H9 (cell line): ENCODE results near the gene SLC47A2. TPM values are rescaled to one million over a fixed set of nuclear protein-coding genes. Genes with fewer than 3 reads are reported as not detected.

Experiments
- DNase-seq: peaks from one replicate; pipeline ENCODE4 v3.0.0-alpha.2; 2017
- H2AFZ ChIP-seq: one replicate; pipeline ENCODE4 v1.6.1; 2013; ENCODE audit warnings: mild to moderate bottlenecking, low read length, control low read depth, moderate library complexity
- H2AK5ac ChIP-seq: 2 replicates; pipeline ENCODE4 v1.6.1; 2013; ENCODE audit warnings: low read length, control low read depth, mixed read lengths; ENCODE audit not compliant: insufficient read length
- H2BK120ac ChIP-seq: one replicate; pipeline ENCODE4 v1.6.1; 2013; ENCODE audit warnings: low read depth, mild to moderate bottlenecking, low read length, control low read depth, inconsistent platforms; ENCODE audit not compliant: poor library complexity, severe bottlenecking
- H2BK12ac ChIP-seq: 2 replicates; pipeline ENCODE4 v1.6.1; 2013; ENCODE audit warnings: low read length, control low read depth, mixed read lengths, low read depth; ENCODE audit not compliant: insufficient read length
- H2BK15ac ChIP-seq: 2 replicates; pipeline ENCODE4 v1.6.1; 2013; ENCODE audit warnings: low read depth, low read length, control low read depth
- H2BK20ac ChIP-seq: one replicate; pipeline ENCODE4 v1.6.1; 2013; ENCODE audit warnings: low read depth, mild to moderate bottlenecking, low read length, control low read depth, inconsistent platforms; ENCODE audit not compliant: poor library complexity, severe bottlenecking
- H2BK5ac ChIP-seq: 2 replicates; pipeline ENCODE4 v1.6.1; 2013; ENCODE audit warnings: low read length, control low read depth, mixed read lengths; ENCODE audit not compliant: insufficient read length
- H3K14ac ChIP-seq: 2 replicates; pipeline ENCODE4 v1.6.1; 2013; ENCODE audit warnings: low read length, control low read depth; ENCODE audit not compliant: insufficient read depth
- H3K18ac ChIP-seq: 2 replicates; pipeline ENCODE4 v1.6.1; 2013; ENCODE audit warnings: low read depth, mild to moderate bottlenecking, mixed read lengths, low read length, control low read depth; ENCODE audit not compliant: insufficient read length
- H3K23ac ChIP-seq: 2 replicates; pipeline ENCODE4 v1.6.1; 2013; ENCODE audit warnings: low read length, control low read depth, mixed read lengths, low read depth; ENCODE audit not compliant: insufficient read length
- H3K23me2 ChIP-seq: 2 replicates; pipeline ENCODE4 v1.6.1; 2013; ENCODE audit warnings: low read depth, mild to moderate bottlenecking, mixed read lengths, low read length, control low read depth; ENCODE audit not compliant: insufficient read length, poor library complexity, severe bottlenecking
- H3K27ac ChIP-seq: 2 replicates; pipeline ENCODE4 v1.5.1; 2013; ENCODE audit warnings: low read length, control low read depth, mixed read lengths, low read depth; ENCODE audit not compliant: insufficient read length
- H3K27me3 ChIP-seq: 2 replicates; pipeline ENCODE4 v1.6.1; 2013; ENCODE audit warnings: low read length, control low read depth, inconsistent platforms; ENCODE audit not compliant: insufficient read depth
- H3K4ac ChIP-seq: 2 replicates; pipeline ENCODE4 v1.6.1; 2013; ENCODE audit warnings: low read depth, mild to moderate bottlenecking, control low read depth, inconsistent platforms, low read length, moderate library complexity
- H3K4me1 ChIP-seq: 2 replicates; pipeline ENCODE4 v1.6.1; 2013; ENCODE audit warnings: low read length, control low read depth, inconsistent platforms; ENCODE audit not compliant: insufficient read depth
- H3K4me2 ChIP-seq: 2 replicates; pipeline ENCODE4 v1.6.1; 2013; ENCODE audit warnings: low read length, control low read depth, mixed read lengths; ENCODE audit not compliant: insufficient read length, insufficient read depth
- H3K56ac ChIP-seq: 2 replicates; pipeline ENCODE4 v1.6.1; 2013; ENCODE audit warnings: low read depth, mild to moderate bottlenecking, mixed read lengths, low read length, control low read depth; ENCODE audit not compliant: insufficient read length
- H3K79me1 ChIP-seq: 2 replicates; pipeline ENCODE4 v1.6.1; 2013; ENCODE audit warnings: low read depth, mild to moderate bottlenecking, moderate library complexity, low read length, control low read depth, inconsistent platforms; ENCODE audit not compliant: insufficient read depth, poor library complexity, severe bottlenecking
- H3K79me2 ChIP-seq: 2 replicates; pipeline ENCODE4 v1.6.1; 2013; ENCODE audit warnings: low read length, control low read depth, inconsistent platforms; ENCODE audit not compliant: insufficient read depth
- H3K9ac ChIP-seq: 2 replicates; pipeline ENCODE4 v1.6.1; 2013; ENCODE audit warnings: low read length, control low read depth, mixed read lengths; ENCODE audit not compliant: insufficient read length; ENCODE audit errors: extremely low read depth
- H3K9me3 ChIP-seq: one replicate; pipeline ENCODE4 v1.6.1; 2013; ENCODE audit warnings: low read depth, low read length, inconsistent platforms; ENCODE audit not compliant: control insufficient read depth
- H3T11ph ChIP-seq: one replicate; pipeline ENCODE4 v1.6.1; 2013; ENCODE audit warnings: mild to moderate bottlenecking, low read length, control low read depth, inconsistent platforms
- H4K20me1 ChIP-seq: one replicate; pipeline ENCODE4 v1.6.1; 2013; ENCODE audit not compliant: control insufficient read depth, insufficient read length, insufficient read depth
- H4K5ac ChIP-seq: 2 replicates; pipeline ENCODE4 v1.6.1; 2013; ENCODE audit warnings: low read depth, mild to moderate bottlenecking, mixed read lengths, low read length, control low read depth; ENCODE audit not compliant: insufficient read length
- H4K8ac ChIP-seq: replicated peaks from 2 replicates; pipeline ENCODE4 v1.6.1; 2013; ENCODE audit warnings: low read length, control low read depth, mixed read lengths, low read depth; ENCODE audit not compliant: insufficient read length
- H4K91ac ChIP-seq: 2 replicates; pipeline ENCODE4 v1.6.1; 2013; ENCODE audit warnings: low read depth, mild to moderate bottlenecking, moderate library complexity, mixed read lengths, low read length, control low read depth; ENCODE audit not compliant: insufficient read length
- H3K27ac Mint-ChIP-seq, 3 experiments: 2 replicates in 2 of 3; 3 replicates in 1 of 3; pipeline ENCODE4 v1.8.0; 2020 to 2021; ENCODE audit warnings: mixed read lengths in 3 of 3, mild to moderate bottlenecking in 1 of 3, moderate library complexity in 1 of 3
- H3K27me3 Mint-ChIP-seq: 2 replicates; pipeline ENCODE4 v1.8.0; 2021; ENCODE audit warnings: low read depth, mild to moderate bottlenecking, moderate library complexity, mixed read lengths
- H3K36me3 Mint-ChIP-seq, 3 experiments: 2 replicates in 2 of 3; 3 replicates in 1 of 3; pipeline ENCODE4 v1.8.0; 2020 to 2021; ENCODE audit warnings: low read depth in 3 of 3, mixed read lengths in 3 of 3; ENCODE audit not compliant: insufficient read depth in 1 of 3
- H3K4me1 Mint-ChIP-seq, 2 experiments: 2 replicates each; pipeline ENCODE4 v1.8.0; 2020; ENCODE audit warnings: mixed read lengths in 2 of 2
- H3K4me3 Mint-ChIP-seq, 2 experiments: 2 replicates in 1 of 2; 3 replicates in 1 of 2; pipeline ENCODE4 v1.8.0; 2020 to 2021; ENCODE audit warnings: mild to moderate bottlenecking in 2 of 2, mixed read lengths in 2 of 2, moderate library complexity in 1 of 2
- H3K9me3 Mint-ChIP-seq, 2 experiments: 2 replicates in 1 of 2; 3 replicates in 1 of 2; pipeline ENCODE4 v1.8.0; 2020; ENCODE audit warnings: mild to moderate bottlenecking in 2 of 2, mixed read lengths in 2 of 2, moderate library complexity in 1 of 2
- WGBS: extraction: QIAGEN DNeasy Blood & Tissue Kit; methylation state at CpG from one replicate; pipeline ENCODE4 v1.1.7; 2013; ENCODE audit warnings: missing lambda C conversion rate, low lambda C conversion rate, mixed read lengths; ENCODE audit not compliant: insufficient read length; ENCODE audit errors: extremely low coverage; 5-methylcytosine and 5-hydroxymethylcytosine counted together
- total RNA-seq: library from RNA; stranded (reverse); gene quantifications from 2 replicates; pipeline ENCODE4 v1.2.1, GENCODE V29; 2021
- TF ChIP-seq, protein P1 (sequence below): fragments of 200-600 bp; sonication (generic); conservative IDR thresholded peaks from 3 replicates; pipeline ENCODE4 v1.8.0; 2021; ENCODE audit warnings: antibody characterized with exemption, mild to moderate bottlenecking

Gene SLC47A2
- total RNA-seq, 1 experiment from 2014 or later: not detected

- Histone ChIP-seq H3K23ac (no peak within 1 kb of the TSS), H3K56ac (no peak within 1 kb of the TSS), H3K79me1 (peaks cover 3% of the 10 kb centered on the region), H3K4me1 (0 out of 2 replicates have a peak, but pooled peaks cover 3% of the 10 kb centered on the region), H3K18ac (peak within 1 kb of the TSS; percentile 39), H3K14ac (peak within 1 kb of the TSS; percentile 66), H3K79me2 (peaks cover 12% of the 10 kb centered on the region; the same call in 1 of the 2 replicates), H2BK15ac (no peak within 1 kb of the TSS), H2BK5ac (no peak within 1 kb of the TSS), H2BK12ac (no peak within 1 kb of the TSS), H3K27ac (no peak within 1 kb of the TSS), H3K9me3 (no peaks in the 10 kb centered on the region), H2AK5ac (no peak within 1 kb of the TSS), H3K27me3 (no peaks in the 10 kb centered on the region; the same call in 1 of the 2 replicates), H4K20me1 (peaks cover 2% of the 10 kb centered on the region), H3K4me2 (peak within 1 kb of the TSS; percentile 79), H4K91ac (no peak within 1 kb of the TSS), H4K8ac (no peak within 1 kb of the TSS), H2BK20ac (no peak within 1 kb of the TSS), H3T11ph (no peak within 1 kb of the TSS), H2BK120ac (no peak within 1 kb of the TSS), H3K4ac (no peak within 1 kb of the TSS), H3K23me2 (peaks cover 10% of the 10 kb centered on the region), H3K9ac (peak within 1 kb of the TSS; percentile 39), H2AFZ (no peak within 1 kb of the TSS), H4K5ac (no peak within 1 kb of the TSS)
- H3K36me3 Mint-ChIP-seq: peaks cover 19 to 23% (median 21%) of the 10 kb centered on the region in 3 experiments
- H3K27me3 Mint-ChIP-seq: peaks cover 9% of the 10 kb centered on the region
- peaks cover 6 to 8% of the 10 kb centered on the region in 2 experiments for H3K9me3 Mint-ChIP-seq
- WGBS: no CpG with 5 or more reads among the region's 71 CpGs
- TF ChIP-seq, protein P1, sequence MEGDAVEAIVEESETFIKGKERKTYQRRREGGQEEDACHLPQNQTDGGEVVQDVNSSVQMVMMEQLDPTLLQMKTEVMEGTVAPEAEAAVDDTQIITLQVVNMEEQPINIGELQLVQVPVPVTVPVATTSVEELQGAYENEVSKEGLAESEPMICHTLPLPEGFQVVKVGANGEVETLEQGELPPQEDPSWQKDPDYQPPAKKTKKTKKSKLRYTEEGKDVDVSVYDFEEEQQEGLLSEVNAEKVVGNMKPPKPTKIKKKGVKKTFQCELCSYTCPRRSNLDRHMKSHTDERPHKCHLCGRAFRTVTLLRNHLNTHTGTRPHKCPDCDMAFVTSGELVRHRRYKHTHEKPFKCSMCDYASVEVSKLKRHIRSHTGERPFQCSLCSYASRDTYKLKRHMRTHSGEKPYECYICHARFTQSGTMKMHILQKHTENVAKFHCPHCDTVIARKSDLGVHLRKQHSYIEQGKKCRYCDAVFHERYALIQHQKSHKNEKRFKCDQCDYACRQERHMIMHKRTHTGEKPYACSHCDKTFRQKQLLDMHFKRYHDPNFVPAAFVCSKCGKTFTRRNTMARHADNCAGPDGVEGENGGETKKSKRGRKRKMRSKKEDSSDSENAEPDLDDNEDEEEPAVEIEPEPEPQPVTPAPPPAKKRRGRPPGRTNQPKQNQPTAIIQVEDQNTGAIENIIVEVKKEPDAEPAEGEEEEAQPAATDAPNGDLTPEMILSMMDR: peak; percentile 36; the same call in 1 of the 3 replicates
- peaks cover 39 to 46% of the 10 kb centered on the region in 2 experiments for H3K4me1 Mint-ChIP-seq
- H3K4me3 Mint-ChIP-seq: peak within 1 kb of the TSS; percentile 82 to 85
- peak within 1 kb of the TSS; percentile 87 to 95 (median 87); a peak in 6 of 7 replicates for H3K27ac Mint-ChIP-seq
- peak; percentile 98 for DNase-seq
Observed at GRCh38 chr17:19648475-19649273, 67.7 kb downstream of the SLC47A2 start, which contains the start of gene ALDH3A2. TSS of gene ALDH3A2 (plus strand) at chr17:19648751. CDS start at chr17:19648972, 221 bp downstream.
